ENCODE data around the gene COL15A1. TPM values are rescaled to one million over a fixed set of nuclear protein-coding genes. Genes with fewer than 3 reads are reported as not detected.

The COL15A1 gene
- total and polyA plus RNA-seq, 3 experiments from 2014 or later: 0.07 TPM; not detected in 2

- peaks cover 9% of the 10 kb centered on the region for H3K27me3 ChIP-seq (ENCODE audit: insufficient read depth, low read length, poor library complexity, severe bottlenecking)
- ChIA-PET POLR2A (no interaction called here), CTCF (interaction anchor here (0.7 to 8.2 kb wide), 3 partner anchors 12 to 206 kb away, joined by 3 to 74 read pairs (median 3); no protein-coding TSS in a partner anchor)
- no peak for DNase-seq
- Mint-ChIP-seq H3K4me1 (peaks cover 4 to 7% (median 6%) of the 10 kb centered on the region in 3 donors), H3K27ac (peak overlapping the region in 1 of 8 donors; percentile 22), H3K4me3 (no peak overlapping the region), H3K36me3 (no peaks in the 10 kb centered on the region), H3K9me3 (no peaks in the 10 kb centered on the region), H3K27me3 (peaks cover 11 to 14% of the 10 kb centered on the region in 2 donors)
- H3K4me1 ChIP-seq (ENCODE audit: insufficient read depth, low read length): peaks cover 8% of the 10 kb centered on the region
- no peaks in the 10 kb centered on the region for H3K36me3 ChIP-seq (ENCODE audit: insufficient read depth, low read length)
- H3K9me3 ChIP-seq (ENCODE audit: low read length): no peaks in the 10 kb centered on the region
- H3K27ac ChIP-seq (ENCODE audit: low read depth, low read length): no peak overlapping the region
- H3K4me3 ChIP-seq (ENCODE audit: low read length): no peak overlapping the region
Observed at GRCh38 chr9:98978231-98978681, 34.5 kb downstream of the COL15A1 start.

GRCh38 chr9:98980291-98980690 is 36.6 kb downstream of the COL15A1 start:
- no peak for DNase-seq
- H3K4me3 Mint-ChIP-seq: no peak overlapping the region
- H3K4me3 ChIP-seq (ENCODE audit: low read length): no peak overlapping the region
- peaks cover 2 to 3% (median 3%) of the 10 kb centered on the region in 3 donors for H3K4me1 Mint-ChIP-seq
- ChIA-PET POLR2A (no interaction called here), CTCF (no interaction called here)
- peaks cover 6 to 11% of the 10 kb centered on the region in 2 donors for H3K27me3 Mint-ChIP-seq
- H3K27ac Mint-ChIP-seq: no peak overlapping the region
- H3K27me3 ChIP-seq (ENCODE audit: insufficient read depth, low read length, poor library complexity, severe bottlenecking): peaks cover 5% of the 10 kb centered on the region
- H3K9me3 Mint-ChIP-seq: no peaks in the 10 kb centered on the region
- no peaks in the 10 kb centered on the region for H3K36me3 ChIP-seq (ENCODE audit: insufficient read depth, low read length)
- H3K9me3 ChIP-seq (ENCODE audit: low read length): no peaks in the 10 kb centered on the region
- peaks cover 4% of the 10 kb centered on the region for H3K4me1 ChIP-seq (ENCODE audit: insufficient read depth, low read length)
- no peaks in the 10 kb centered on the region for H3K36me3 Mint-ChIP-seq
- H3K27ac ChIP-seq (ENCODE audit: low read depth, low read length): no peak overlapping the region

GRCh38 chr9:98983295-98984268 is 39.9 kb downstream of the COL15A1 start:
- no peaks in the 10 kb centered on the region for H3K36me3 ChIP-seq (ENCODE audit: insufficient read depth, low read length)
- no peaks in the 10 kb centered on the region for H3K4me1 ChIP-seq (ENCODE audit: insufficient read depth, low read length)
- ChIA-PET POLR2A (no interaction called here), CTCF (interaction anchor here (1.1 kb wide), 1 partner anchor 158 kb away, joined by 3 read pairs; no protein-coding TSS in a partner anchor)
- Mint-ChIP-seq H3K27me3 (peaks cover 0 to 4% of the 10 kb centered on the region in 2 donors), H3K4me3 (no peak overlapping the region), H3K36me3 (no peaks in the 10 kb centered on the region), H3K9me3 (no peaks in the 10 kb centered on the region), H3K4me1 (no peaks in the 10 kb centered on the region), H3K27ac (no peak overlapping the region)
- H3K27me3 ChIP-seq (ENCODE audit: insufficient read depth, low read length, poor library complexity, severe bottlenecking): no peaks in the 10 kb centered on the region
- H3K9me3 ChIP-seq (ENCODE audit: low read length): no peaks in the 10 kb centered on the region
- H3K4me3 ChIP-seq (ENCODE audit: low read length): no peak overlapping the region
- H3K27ac ChIP-seq (ENCODE audit: low read depth, low read length): no peak overlapping the region
- DNase-seq: no peak

- CTCF ChIA-PET: no interaction called here
- DNase-seq: no peak
- POLR2A ChIA-PET: no interaction called here
- Mint-ChIP-seq H3K27ac (no peak overlapping the region), H3K36me3 (no peaks in the 10 kb centered on the region), H3K4me1 (no peaks in the 10 kb centered on the region), H3K4me3 (no peak overlapping the region), H3K9me3 (no peaks in the 10 kb centered on the region), H3K27me3 (peaks cover 0 to 4% of the 10 kb centered on the region in 2 donors)
- Histone ChIP-seq H3K4me1 (ENCODE audit: insufficient read depth, low read length) (no peaks in the 10 kb centered on the region), H3K36me3 (ENCODE audit: insufficient read depth, low read length) (no peaks in the 10 kb centered on the region), H3K27ac (ENCODE audit: low read depth, low read length) (no peak overlapping the region), H3K4me3 (ENCODE audit: low read length) (no peak overlapping the region), H3K27me3 (ENCODE audit: insufficient read depth, low read length, poor library complexity, severe bottlenecking) (no peaks in the 10 kb centered on the region), H3K9me3 (ENCODE audit: low read length) (no peaks in the 10 kb centered on the region)
Observed at GRCh38 chr9:98985596-98985995, 41.9 kb downstream of the COL15A1 start.

- Histone ChIP-seq H3K4me3 (ENCODE audit: low read length) (no peak overlapping the region), H3K9me3 (ENCODE audit: low read length) (no peaks in the 10 kb centered on the region), H3K4me1 (ENCODE audit: insufficient read depth, low read length) (no peaks in the 10 kb centered on the region), H3K27ac (ENCODE audit: low read depth, low read length) (no peak overlapping the region), H3K36me3 (ENCODE audit: insufficient read depth, low read length) (no peaks in the 10 kb centered on the region), H3K27me3 (ENCODE audit: insufficient read depth, low read length, poor library complexity, severe bottlenecking) (no peaks in the 10 kb centered on the region)
- no peaks in the 10 kb centered on the region for H3K9me3 Mint-ChIP-seq
- peaks cover 0 to 4% of the 10 kb centered on the region in 2 donors for H3K27me3 Mint-ChIP-seq
- POLR2A ChIA-PET: no interaction called here
- no peaks in the 10 kb centered on the region for H3K36me3 Mint-ChIP-seq
- no peak overlapping the region for H3K4me3 Mint-ChIP-seq
- H3K4me1 Mint-ChIP-seq: no peaks in the 10 kb centered on the region
- no peak for DNase-seq
- no peak overlapping the region for H3K27ac Mint-ChIP-seq
- CTCF ChIA-PET: interaction anchor here (1.0 kb wide), 1 partner anchor 11 kb away, joined by 3 read pairs; no protein-coding TSS in a partner anchor
Observed at GRCh38 chr9:98986866-98987651, 43.4 kb downstream of the COL15A1 start.

- no peak overlapping the region for H3K4me3 ChIP-seq (ENCODE audit: low read length)
- Mint-ChIP-seq H3K36me3 (no peaks in the 10 kb centered on the region), H3K4me1 (no peaks in the 10 kb centered on the region), H3K4me3 (no peak overlapping the region), H3K9me3 (no peaks in the 10 kb centered on the region), H3K27ac (peak overlapping the region in 2 of 8 donors; percentile 42 to 77), H3K27me3 (peaks cover 2 to 8% of the 10 kb centered on the region in 2 donors)
- H3K9me3 ChIP-seq (ENCODE audit: low read length): no peaks in the 10 kb centered on the region
- no peaks in the 10 kb centered on the region for H3K36me3 ChIP-seq (ENCODE audit: insufficient read depth, low read length)
- no peaks in the 10 kb centered on the region for H3K27me3 ChIP-seq (ENCODE audit: insufficient read depth, low read length, poor library complexity, severe bottlenecking)
- no peaks in the 10 kb centered on the region for H3K4me1 ChIP-seq (ENCODE audit: insufficient read depth, low read length)
- DNase-seq: no peak
- H3K27ac ChIP-seq (ENCODE audit: low read depth, low read length): no peak overlapping the region
- POLR2A ChIA-PET: no interaction called here
- CTCF ChIA-PET: interaction anchor here (1.2 kb wide), 2 partner anchors 10 to 11 kb away, joined by 3 read pairs; no protein-coding TSS in a partner anchor
Observed at GRCh38 chr9:98989036-98990000, 45.6 kb downstream of the COL15A1 start.

- POLR2A ChIA-PET: no interaction called here
Observed at GRCh38 chr9:98990181-98990870, 46.6 kb downstream of the COL15A1 start.

More at GRCh38 chr9:98990181-98990870, 46.6 kb downstream of the COL15A1 start:
- Histone ChIP-seq H3K4me3 (ENCODE audit: low read length) (no peak overlapping the region), H3K27me3 (ENCODE audit: insufficient read depth, low read length, poor library complexity, severe bottlenecking) (no peaks in the 10 kb centered on the region), H3K4me1 (ENCODE audit: insufficient read depth, low read length) (no peaks in the 10 kb centered on the region), H3K27ac (ENCODE audit: low read depth, low read length) (no peak overlapping the region), H3K36me3 (ENCODE audit: insufficient read depth, low read length) (no peaks in the 10 kb centered on the region), H3K9me3 (ENCODE audit: low read length) (no peaks in the 10 kb centered on the region)
- no peak for DNase-seq
- Mint-ChIP-seq H3K27ac (no peak overlapping the region), H3K27me3 (peaks cover 8 to 14% of the 10 kb centered on the region in 2 donors), H3K36me3 (no peaks in the 10 kb centered on the region), H3K9me3 (no peaks in the 10 kb centered on the region), H3K4me1 (no peaks in the 10 kb centered on the region), H3K4me3 (no peak overlapping the region)
- CTCF ChIA-PET: interaction anchor here (1.2 kb wide), 1 partner anchor 12 kb away, joined by 3 read pairs; no protein-coding TSS in a partner anchor
